GM18526 (cell line): ENCODE results near the gene TEX13D.

Experiments used
- POLR2A ChIP-seq: IDR thresholded peaks from 3 replicates; pipeline ENCODE4 v1.6.1; 2011; ENCODE audit not compliant: insufficient read length; ENCODE audit errors: extremely low read depth

The TEX13D gene

DNA sequence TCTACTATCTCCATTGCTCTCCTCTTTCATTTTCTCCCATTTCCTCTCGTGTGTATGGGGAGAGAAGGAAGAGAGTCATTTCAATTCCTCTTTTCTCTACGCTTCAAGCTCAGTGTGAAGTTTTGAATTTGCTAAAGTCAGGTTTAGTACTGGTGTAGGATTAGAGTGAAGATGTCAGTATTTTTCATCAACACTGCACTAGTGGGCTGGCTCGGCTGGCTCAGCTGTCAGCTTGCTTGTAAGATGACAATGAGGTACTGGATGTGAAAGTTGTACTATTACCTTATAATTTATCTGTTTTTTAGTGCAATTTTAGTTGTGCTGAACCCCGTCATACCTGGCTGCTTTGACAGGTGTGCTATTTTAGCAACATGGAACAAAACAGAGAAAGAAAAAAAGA is 11.8 kb downstream of the TEX13D start:
- no peak for TF ChIP-seq POLR2A

GRCh38 chrX:124346117-124346876 is 13.8 kb downstream of the TEX13D start, which contains the start of gene SH2D1A:
SH2D1A (plus strand) TSS chrX:124346563; CDS start chrX:124346643, 80 bp downstream.
- no peak for TF ChIP-seq POLR2A

GRCh38 chrX:124346877-124347241 is 14.4 kb downstream of the TEX13D start:
- TF ChIP-seq POLR2A: no peak

GRCh38 chrX:124347242-124347641 is 14.8 kb downstream of the TEX13D start:
- TF ChIP-seq POLR2A: no peak

DNA sequence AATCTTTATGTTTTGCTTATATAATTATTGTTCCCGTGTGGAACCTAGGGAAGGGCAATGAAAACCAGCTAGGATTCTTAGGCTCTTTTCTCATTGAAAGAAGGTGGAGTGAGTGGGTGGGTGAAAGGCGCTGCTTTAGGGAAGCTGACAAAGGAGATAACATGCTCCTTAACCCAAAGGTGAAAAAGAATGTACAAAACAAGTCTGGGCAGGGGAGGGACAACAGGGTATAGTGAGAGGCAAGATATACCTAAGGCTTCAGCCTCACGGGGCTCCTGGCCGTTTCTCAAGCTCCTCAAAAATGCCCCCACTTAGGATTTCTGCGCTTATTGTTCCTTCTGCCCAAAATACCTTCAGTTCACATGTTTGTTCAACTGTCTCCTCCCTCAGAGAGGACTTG is 15.7 kb downstream of the TEX13D start:
- no peak for TF ChIP-seq POLR2A

- TF ChIP-seq POLR2A: no peak
Measured at GRCh38 chrX:124348885-124349453, 16.5 kb downstream of the TEX13D start.

DNA sequence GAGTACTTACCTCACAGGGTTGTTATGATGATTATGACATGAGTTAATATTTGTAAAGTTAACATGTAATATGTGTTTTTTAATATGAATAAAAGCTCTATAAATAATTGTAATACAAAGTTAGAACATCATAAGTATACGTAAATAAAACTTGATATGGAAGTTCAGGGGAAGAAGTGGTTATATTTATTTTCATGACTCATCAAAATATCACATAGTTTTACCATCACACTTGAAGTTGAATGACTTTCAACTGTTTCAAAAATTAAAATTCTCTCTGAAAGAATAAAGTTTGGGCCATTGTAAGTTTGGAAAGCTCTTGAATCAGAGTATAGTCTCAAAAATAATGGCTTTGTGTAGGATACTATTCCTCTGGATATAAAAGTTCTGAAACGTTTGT is 22.2 kb downstream of the TEX13D start:
- TF ChIP-seq POLR2A: no peak

- no peak for TF ChIP-seq POLR2A
Measured at GRCh38 chrX:124358800-124359383, 26.4 kb downstream of the TEX13D start.

- TF ChIP-seq POLR2A: no peak
Measured at GRCh38 chrX:124362072-124362471, 29.6 kb downstream of the TEX13D start.

DNA sequence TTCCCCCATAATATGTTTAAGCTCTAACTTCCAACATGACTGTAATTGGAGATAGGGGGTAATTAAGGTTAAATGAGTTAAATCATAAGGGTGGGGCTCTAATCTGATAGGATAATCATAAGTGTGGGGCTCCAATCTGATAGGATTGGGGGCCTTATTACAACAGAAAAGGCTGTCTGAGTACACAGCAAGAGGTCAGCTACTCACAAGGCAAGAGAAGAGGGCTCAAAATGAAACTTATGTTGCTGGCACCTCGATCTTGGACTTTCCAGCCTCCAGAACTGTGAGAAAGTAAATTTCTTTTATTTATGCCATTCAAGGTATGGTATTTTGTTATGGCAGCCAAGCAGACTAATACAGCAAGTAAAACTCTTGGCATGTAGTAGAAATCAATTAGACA is 30.3 kb downstream of the TEX13D start:
- TF ChIP-seq POLR2A: no peak

GRCh38 chrX:124369722-124370121 is 37.3 kb downstream of the TEX13D start:
- no peak for TF ChIP-seq POLR2A

GRCh38 chrX:124373348-124373747 is 40.9 kb downstream of the TEX13D start:
- TF ChIP-seq POLR2A: no peak

- TF ChIP-seq POLR2A: no peak
Measured at GRCh38 chrX:124378643-124379042, 46.2 kb downstream of the TEX13D start.

GRCh38 chrX:124383354-124383753 is 50.9 kb downstream of the TEX13D start:
- TF ChIP-seq POLR2A: no peak

DNA sequence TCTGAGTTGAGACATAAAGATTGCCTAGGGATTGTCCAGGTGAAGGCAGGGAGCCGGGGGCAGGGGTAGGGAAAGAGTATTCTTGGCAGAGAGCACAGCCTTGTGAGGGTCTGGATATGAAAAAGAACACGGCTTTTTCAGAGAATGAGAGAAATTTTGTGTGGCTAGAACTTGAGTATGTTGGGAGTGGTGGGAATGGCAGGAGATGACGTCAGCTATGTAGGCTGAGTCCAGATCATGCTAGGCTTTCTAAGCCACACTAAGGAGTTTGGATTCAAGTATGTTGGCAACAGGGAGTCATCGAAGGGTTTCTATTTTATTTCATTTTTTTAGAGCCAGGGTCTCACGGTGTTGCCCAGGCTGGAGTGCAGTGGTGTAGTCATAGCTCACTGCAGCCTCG is 53.9 kb downstream of the TEX13D start:
- no peak for TF ChIP-seq POLR2A
